ENCODE results near the gene ABTB2.
A peak's percentile ranks its signal among the peaks of the same experiment; 100 is the strongest.

ABTB2 gene

DNA sequence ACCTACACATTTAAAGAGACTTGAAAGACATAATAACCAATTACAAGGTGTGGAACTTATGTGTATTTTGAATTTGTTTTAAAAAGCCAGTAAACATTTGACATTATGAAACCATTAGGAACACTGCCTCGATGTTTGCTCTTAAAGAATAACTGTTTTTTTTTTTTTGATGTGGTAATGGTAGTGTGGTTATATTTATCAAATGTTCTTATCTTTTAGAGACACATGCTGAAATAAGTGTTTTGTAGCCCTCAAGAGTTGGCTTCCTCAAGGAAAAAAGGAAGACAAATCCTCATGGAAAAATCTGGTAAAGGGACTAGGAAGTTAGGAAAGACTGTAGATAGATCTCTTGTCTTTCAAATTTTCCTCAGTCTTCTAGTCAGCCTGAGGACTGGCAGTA is 2.2 kb upstream of the ABTB2 start:
- TF ChIP-seq ZFX (IDR thresholded peaks at IDR 0.05), result no peak
- TF ChIP-seq, protein P1, sequence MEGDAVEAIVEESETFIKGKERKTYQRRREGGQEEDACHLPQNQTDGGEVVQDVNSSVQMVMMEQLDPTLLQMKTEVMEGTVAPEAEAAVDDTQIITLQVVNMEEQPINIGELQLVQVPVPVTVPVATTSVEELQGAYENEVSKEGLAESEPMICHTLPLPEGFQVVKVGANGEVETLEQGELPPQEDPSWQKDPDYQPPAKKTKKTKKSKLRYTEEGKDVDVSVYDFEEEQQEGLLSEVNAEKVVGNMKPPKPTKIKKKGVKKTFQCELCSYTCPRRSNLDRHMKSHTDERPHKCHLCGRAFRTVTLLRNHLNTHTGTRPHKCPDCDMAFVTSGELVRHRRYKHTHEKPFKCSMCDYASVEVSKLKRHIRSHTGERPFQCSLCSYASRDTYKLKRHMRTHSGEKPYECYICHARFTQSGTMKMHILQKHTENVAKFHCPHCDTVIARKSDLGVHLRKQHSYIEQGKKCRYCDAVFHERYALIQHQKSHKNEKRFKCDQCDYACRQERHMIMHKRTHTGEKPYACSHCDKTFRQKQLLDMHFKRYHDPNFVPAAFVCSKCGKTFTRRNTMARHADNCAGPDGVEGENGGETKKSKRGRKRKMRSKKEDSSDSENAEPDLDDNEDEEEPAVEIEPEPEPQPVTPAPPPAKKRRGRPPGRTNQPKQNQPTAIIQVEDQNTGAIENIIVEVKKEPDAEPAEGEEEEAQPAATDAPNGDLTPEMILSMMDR (conservative IDR thresholded peaks at IDR 0.05), result no peak
- H3K27ac ChIP-seq, result no peak overlapping the region

DNA sequence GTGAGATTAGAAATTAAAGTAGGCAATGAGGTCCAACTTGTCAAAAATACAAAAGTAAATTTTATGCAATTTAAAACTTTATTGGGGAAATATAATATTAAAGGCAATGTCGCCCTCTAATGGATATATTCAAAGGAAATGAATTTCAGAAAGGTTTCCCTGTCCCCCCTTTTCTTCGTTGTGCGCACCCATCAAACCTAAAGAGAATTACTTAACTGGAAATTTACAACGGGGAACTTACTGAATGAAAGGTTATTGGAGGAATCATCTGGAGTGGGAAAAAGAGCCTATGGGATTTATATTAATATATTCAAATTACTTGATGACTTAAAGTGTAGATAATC is 1.7 kb upstream of the ABTB2 start:
- no peak overlapping the region for H3K27ac ChIP-seq
- no peak for TF ChIP-seq ZFX (IDR thresholded peaks at IDR 0.05)
- TF ChIP-seq, protein P1 (conservative IDR thresholded peaks at IDR 0.05), result peak; percentile 86

DNA sequence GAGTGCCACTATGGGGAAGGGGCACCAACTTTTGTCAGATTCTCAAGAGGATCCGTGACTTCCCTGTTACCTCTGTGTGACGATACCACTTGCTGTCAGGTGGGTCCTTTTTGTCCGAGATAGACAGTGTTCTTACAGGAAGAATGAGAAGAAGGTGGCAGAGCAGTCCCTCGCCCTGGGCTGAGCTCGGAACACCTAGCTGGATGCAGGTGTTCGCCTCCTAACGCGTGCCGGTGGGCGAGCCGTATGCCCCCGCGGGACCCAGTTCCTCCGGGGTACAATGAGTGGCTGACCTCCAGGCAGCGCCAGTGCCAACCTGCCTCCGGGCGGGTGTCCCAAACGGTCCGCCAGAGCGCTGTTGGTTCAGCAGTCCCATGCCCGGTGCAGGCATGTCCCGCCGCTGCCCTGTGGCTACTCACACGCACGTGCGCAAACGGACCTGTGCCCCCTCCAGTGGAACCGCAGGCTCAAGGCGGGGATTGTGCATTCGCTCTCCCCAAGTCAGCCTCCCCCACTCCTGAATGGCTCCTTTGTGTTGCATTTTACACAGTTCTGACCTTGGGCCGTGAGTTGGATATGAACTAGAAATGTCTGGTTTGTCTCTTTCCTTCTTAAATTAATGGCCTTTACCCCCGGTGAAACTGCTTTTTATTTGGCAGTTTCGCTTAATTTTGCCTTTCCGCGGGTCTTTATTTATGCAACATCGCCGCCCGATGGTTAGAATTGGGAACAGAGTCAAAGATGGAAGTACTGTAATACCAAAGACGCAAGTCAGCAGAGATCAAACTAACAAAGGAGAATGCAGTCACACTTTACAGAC is 1.1 kb upstream of the ABTB2 start:
- peak overlapping the region; percentile 69 for H3K27ac ChIP-seq
- TF ChIP-seq, protein P1 (conservative IDR thresholded peaks at IDR 0.05), result peak; percentile 97
- TF ChIP-seq ZFX (IDR thresholded peaks at IDR 0.05), result no peak

DNA sequence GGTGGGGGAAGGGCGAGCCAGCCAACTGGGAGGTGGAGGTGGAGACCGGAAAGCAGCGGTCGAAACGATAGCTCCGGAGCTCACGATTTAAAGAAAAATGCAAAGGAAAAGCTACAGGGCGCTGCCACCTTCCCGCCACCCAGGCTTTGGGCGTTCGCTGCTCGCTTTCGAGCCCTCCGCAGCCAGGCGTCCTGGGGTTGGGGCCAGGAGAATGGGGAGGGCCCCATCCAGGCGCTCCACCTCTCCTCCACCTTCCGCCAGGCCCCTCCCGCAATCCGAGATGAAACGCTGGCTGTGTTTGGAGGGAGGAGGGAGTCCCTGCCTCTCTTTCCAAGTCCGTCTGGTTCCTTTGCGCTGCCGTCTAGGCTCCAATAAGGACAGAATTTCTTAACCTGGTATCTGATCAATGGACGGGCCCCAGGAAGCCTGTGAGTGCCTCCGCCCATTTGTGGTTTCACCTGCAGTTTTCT is 483 bp upstream of the ABTB2 start:
- peak overlapping the region; percentile 69 for H3K27ac ChIP-seq
- TF ChIP-seq, protein P1 (conservative IDR thresholded peaks at IDR 0.05), result no peak
- TF ChIP-seq ZFX (IDR thresholded peaks at IDR 0.05), result no peak

DNA sequence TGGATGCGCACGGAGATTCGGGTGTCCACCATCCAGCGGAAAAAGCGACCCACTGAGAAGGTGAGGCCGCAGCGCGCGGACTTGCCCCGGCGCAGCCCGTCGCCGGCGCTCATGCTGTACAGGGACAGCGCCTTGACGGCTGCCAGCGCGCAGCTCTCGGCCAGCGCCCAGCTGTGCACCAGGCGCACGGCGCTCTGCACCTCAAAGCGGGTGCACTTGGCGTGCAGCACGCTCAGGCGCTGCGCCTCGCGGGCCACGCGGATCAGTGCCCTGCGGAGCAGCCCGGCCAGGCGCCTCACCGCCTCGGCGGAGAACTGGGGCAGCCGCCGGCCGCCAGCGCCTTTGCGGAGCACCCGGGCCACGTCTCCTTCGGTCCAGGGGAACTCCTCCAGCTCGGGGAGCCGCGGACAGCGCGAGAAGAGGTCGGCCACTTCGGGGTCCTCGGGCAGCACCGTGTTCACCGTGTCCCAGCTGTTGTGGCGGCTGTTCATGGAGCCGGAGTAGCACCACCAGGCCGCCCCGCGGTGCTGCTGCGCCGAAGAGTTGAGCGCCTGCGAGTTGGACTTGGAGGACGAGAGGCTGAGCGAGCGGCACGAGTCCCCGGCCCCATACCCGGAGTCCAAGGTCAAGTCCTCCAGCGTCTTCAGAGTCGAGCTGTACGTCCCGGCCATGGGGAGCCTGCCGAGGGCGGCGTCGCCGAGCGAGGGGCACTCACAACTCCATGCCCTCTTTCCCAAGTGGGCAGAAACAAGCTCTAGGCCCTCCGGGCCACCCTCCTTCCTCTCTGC is 703 bp downstream of the ABTB2 start:
- TF ChIP-seq, protein P1 (conservative IDR thresholded peaks at IDR 0.05), result peak; percentile 25; the same call in 1 of the 2 replicates
- TF ChIP-seq ZFX (IDR thresholded peaks at IDR 0.05), result no peak
- peak overlapping the region; percentile 57 for H3K27ac ChIP-seq

DNA sequence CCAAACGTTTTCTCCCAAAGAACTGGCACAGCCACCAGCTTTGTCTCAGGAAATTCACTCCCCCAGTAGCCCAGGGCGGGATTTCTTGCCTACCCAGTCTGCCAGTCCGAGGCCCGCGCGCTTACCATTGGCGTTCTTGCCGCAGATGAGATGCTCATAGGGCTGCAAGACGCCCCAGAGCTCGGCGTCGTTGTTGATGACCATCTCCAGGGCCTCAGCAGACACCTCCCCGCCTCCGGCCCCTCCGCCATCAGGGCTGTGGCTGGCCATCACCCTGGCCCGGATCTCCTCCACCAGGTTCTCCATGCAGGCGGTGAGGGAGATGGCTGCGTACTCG is 1.3 kb downstream of the ABTB2 start:
- TF ChIP-seq, protein P1 (conservative IDR thresholded peaks at IDR 0.05), result no peak
- no peak for TF ChIP-seq ZFX (IDR thresholded peaks at IDR 0.05)
- H3K27ac ChIP-seq, result peak overlapping the region; percentile 57; the same call in 1 of the 2 replicates

DNA sequence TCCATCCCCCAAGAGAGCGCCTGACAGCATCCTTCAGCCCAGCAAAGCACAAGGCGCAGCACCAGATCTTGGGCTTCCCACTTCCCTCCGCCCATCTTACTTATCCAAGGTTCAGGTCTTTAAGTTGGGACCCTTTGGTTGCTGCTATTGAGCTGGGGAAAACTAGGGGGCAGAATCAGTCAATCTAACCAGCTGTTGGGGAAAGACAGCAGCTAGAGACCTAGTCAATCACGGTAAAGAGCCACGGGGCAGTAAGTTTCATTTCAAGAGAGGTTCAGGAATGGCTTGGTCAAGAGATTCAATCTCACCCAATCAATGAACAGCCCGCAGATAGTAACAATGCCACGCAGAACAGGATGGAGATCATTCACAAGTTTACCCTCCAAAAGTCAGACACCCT is 1.7 kb downstream of the ABTB2 start:
- H3K27ac ChIP-seq, result no peak overlapping the region
- TF ChIP-seq, protein P1 (conservative IDR thresholded peaks at IDR 0.05), result no peak
- TF ChIP-seq ZFX (IDR thresholded peaks at IDR 0.05), result no peak
